Mammary epithelial cell (primary cell): ENCODE results near the gene STK24.

ENCODE experiments used
- EZH2 ChIP-seq: IDR thresholded peaks from 2 replicates; pipeline ENCODE4 v1.6.1; 2012; ENCODE audit warnings: low read length, inconsistent platforms, borderline replicate concordance
- TF ChIP-seq, protein P1 (sequence below), 2 donors: IDR thresholded peaks in 1 of 2; conservative IDR thresholded peaks in 1 of 2; 2 replicates each; pipeline ENCODE4 v1.5.1; 2011 to 2012; ENCODE audit warnings: inconsistent platforms in 2 of 2, low read length in 2 of 2, mild to moderate bottlenecking in 2 of 2, control low read depth in 1 of 2, low read depth in 1 of 2; ENCODE audit not compliant: insufficient read depth in 1 of 2; ENCODE audit errors: extremely low read depth in 1 of 2

DNA sequence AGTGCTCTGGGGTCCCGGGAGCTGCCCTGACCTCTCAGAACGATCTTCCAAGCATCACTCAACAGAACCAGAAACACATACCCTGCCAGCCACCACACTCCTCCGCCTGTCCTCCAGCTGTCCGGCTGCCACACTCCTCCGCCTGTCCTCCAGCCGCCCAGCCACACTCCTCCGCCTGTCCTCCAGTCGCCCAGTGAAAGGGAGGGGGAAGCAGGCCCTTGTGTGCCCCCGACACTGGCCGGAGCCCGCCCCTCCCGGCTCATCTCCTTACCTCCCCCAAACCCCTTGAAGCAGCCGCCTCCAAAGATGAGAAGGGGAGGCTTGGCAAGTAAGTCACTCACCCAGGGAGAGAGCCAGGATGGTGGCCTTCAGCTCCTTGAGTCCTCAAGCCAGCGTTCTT lies 40.2 kb downstream of the STK24 start:
- TF ChIP-seq, protein P1, sequence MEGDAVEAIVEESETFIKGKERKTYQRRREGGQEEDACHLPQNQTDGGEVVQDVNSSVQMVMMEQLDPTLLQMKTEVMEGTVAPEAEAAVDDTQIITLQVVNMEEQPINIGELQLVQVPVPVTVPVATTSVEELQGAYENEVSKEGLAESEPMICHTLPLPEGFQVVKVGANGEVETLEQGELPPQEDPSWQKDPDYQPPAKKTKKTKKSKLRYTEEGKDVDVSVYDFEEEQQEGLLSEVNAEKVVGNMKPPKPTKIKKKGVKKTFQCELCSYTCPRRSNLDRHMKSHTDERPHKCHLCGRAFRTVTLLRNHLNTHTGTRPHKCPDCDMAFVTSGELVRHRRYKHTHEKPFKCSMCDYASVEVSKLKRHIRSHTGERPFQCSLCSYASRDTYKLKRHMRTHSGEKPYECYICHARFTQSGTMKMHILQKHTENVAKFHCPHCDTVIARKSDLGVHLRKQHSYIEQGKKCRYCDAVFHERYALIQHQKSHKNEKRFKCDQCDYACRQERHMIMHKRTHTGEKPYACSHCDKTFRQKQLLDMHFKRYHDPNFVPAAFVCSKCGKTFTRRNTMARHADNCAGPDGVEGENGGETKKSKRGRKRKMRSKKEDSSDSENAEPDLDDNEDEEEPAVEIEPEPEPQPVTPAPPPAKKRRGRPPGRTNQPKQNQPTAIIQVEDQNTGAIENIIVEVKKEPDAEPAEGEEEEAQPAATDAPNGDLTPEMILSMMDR (conservative IDR thresholded peaks at IDR 0.05 in 1 of 2, IDR thresholded peaks at IDR 0.05 in 1 of 2; ENCODE audit: extremely low read depth in 1 of 2, insufficient read depth in 1 of 2, low read depth in 1 of 2, low read length in 2 of 2), result no peak
- no peak for TF ChIP-seq EZH2
